B cell (primary cell): Measurements from ENCODE around the gene TPST2. TPM values are rescaled to one million over a fixed set of nuclear protein-coding genes. Genes with fewer than 3 reads are reported as not detected.

ENCODE experiments used
- ATAC-seq: fragments of 200-7000 bp; cut with Tn5 transposase; one replicate; pipeline ENCODE4 v1.10.0; 2021; ENCODE audit warnings: low read depth, mild to moderate bottlenecking, moderate number of reproducible peaks, moderate library complexity
- CTCF ChIA-PET: fragments of 350-600 bp; sonication (Branson Sonifier 250); formaldehyde crosslinking; loops from one replicate; lab custom pipeline; 2021; ENCODE audit warnings: antibody characterized with exemption, inconsistent platforms; lab: Charles Lee
- POLR2A ChIA-PET: fragments of 350-600 bp; sonication (Branson Sonifier 250); formaldehyde crosslinking; loops from one replicate; lab custom pipeline; 2021; ENCODE audit warnings: antibody characterized with exemption; lab: Charles Lee
- DNase-seq: peaks from one replicate; pipeline ENCODE4 v3.0.0; 2013
- H2AFZ ChIP-seq: 2 replicates; pipeline ENCODE4 v1.6.1; 2012; ENCODE audit warnings: mild to moderate bottlenecking, low read depth, low read length; ENCODE audit not compliant: insufficient read depth, poor library complexity, severe bottlenecking
- H3K27ac ChIP-seq, 2 donors: 1 replicate in 1 of 2; 2 replicates in 1 of 2; pipeline ENCODE4 v1.5.1; 2012 to 2013; ENCODE audit warnings: low read length in 2 of 2, mild to moderate bottlenecking in 2 of 2, moderate library complexity in 1 of 2
- H3K27me3 ChIP-seq, 4 experiments: fragments of 200-600 bp in 1 of 4; sonication (generic) in 1 of 4; replicated peaks in 1 of 4; 1 replicate in 2 of 4; 2 replicates in 2 of 4; pipeline versions ENCODE4 v1.6.1 to v1.7.0; 2013 to 2016; ENCODE audit warnings: low read length in 3 of 4, mild to moderate bottlenecking in 2 of 4, mixed read lengths in 1 of 4, moderate library complexity in 1 of 4; ENCODE audit not compliant: insufficient read depth in 4 of 4, control insufficient read depth in 3 of 4; ENCODE audit errors: control extremely low read depth in 1 of 4
- H3K36me3 ChIP-seq, 2 experiments: replicated peaks in 1 of 2; 1 replicate in 1 of 2; 2 replicates in 1 of 2; pipeline versions ENCODE4 v1.6.1 to v1.7.1; 2013; ENCODE audit warnings: low read length in 1 of 2; ENCODE audit not compliant: insufficient read depth in 2 of 2, control insufficient read depth in 1 of 2; ENCODE audit errors: control extremely low read depth in 1 of 2, extremely low read depth in 1 of 2
- H3K4me1 ChIP-seq, 2 donors: fragments of 200-600 bp in 1 of 2; sonication (generic) in 1 of 2; 1 replicate in 1 of 2; 2 replicates in 1 of 2; pipeline versions ENCODE4 v1.5.1 to v1.6.1; 2013 to 2017; ENCODE audit warnings: low read length in 2 of 2; ENCODE audit not compliant: control insufficient read depth in 2 of 2, insufficient read depth in 2 of 2
- H3K4me2 ChIP-seq: replicated peaks from 2 replicates; pipeline ENCODE3; 2012; ENCODE audit warnings: mild to moderate bottlenecking, low read depth, low read length; ENCODE audit not compliant: poor library complexity, severe bottlenecking
- H3K4me3 ChIP-seq, 5 experiments: fragments of 200-600 bp in 1 of 5; sonication (generic) in 1 of 5; 1 replicate in 3 of 5; 2 replicates in 2 of 5; pipeline versions ENCODE4 v1.5.1 to v1.7.0; 2011 to 2016; ENCODE audit warnings: low read length in 4 of 5, mild to moderate bottlenecking in 4 of 5, low read depth in 2 of 5, control low read depth in 1 of 5, moderate library complexity in 1 of 5; ENCODE audit not compliant: insufficient read depth in 1 of 5; ENCODE audit errors: control extremely low read depth in 1 of 5, extremely low read depth in 1 of 5
- H3K79me2 ChIP-seq: fragments of 200-600 bp; sonication (generic); one replicate; pipeline ENCODE4 v1.6.0; 2016; ENCODE audit warnings: low read length; ENCODE audit not compliant: control insufficient read depth, insufficient read depth
- H3K9ac ChIP-seq: fragments of 200-600 bp; sonication (generic); 2 replicates; pipeline ENCODE4 v1.6.1; 2017; ENCODE audit warnings: mild to moderate bottlenecking, low read length, moderate library complexity
- H3K9me3 ChIP-seq, 3 donors: one replicate each; pipeline versions ENCODE4 v1.6.1 to v1.7.1; 2013; ENCODE audit warnings: low read length in 2 of 3; ENCODE audit not compliant: control insufficient read depth in 2 of 3, insufficient read depth in 1 of 3; ENCODE audit errors: control extremely low read depth in 1 of 3
- H4K20me1 ChIP-seq: 2 replicates; pipeline ENCODE4 v1.6.0; 2012; ENCODE audit warnings: mild to moderate bottlenecking, low read length; ENCODE audit not compliant: insufficient read depth, control insufficient read depth, poor library complexity, severe bottlenecking
- H3K27ac Mint-ChIP-seq: one replicate; pipeline ENCODE4 v1.8.0; 2021; ENCODE audit warnings: mixed read lengths
- H3K27me3 Mint-ChIP-seq: one replicate; pipeline ENCODE4 v1.8.0; 2021; ENCODE audit warnings: mixed read lengths
- H3K4me1 Mint-ChIP-seq: one replicate; pipeline ENCODE4 v1.8.0; 2021; ENCODE audit warnings: mixed read lengths
- H3K4me3 Mint-ChIP-seq: one replicate; pipeline ENCODE4 v1.8.0; 2021; ENCODE audit warnings: mixed read lengths
- H3K9me3 Mint-ChIP-seq: one replicate; pipeline ENCODE4 v1.8.0; 2022; ENCODE audit warnings: mixed read lengths; ENCODE audit not compliant: insufficient read depth
- CTCF ChIP-seq: fragments of 200-600 bp; IDR thresholded peaks from one replicate; pipeline ENCODE4 v1.8.0; 2022; ENCODE audit warnings: antibody characterized with exemption, mild to moderate bottlenecking
- EZH2 ChIP-seq: IDR thresholded peaks from 2 replicates; pipeline ENCODE4 v1.6.1; 2012; ENCODE audit warnings: borderline replicate concordance, low read depth, mild to moderate bottlenecking, moderate library complexity, low read length; ENCODE audit not compliant: insufficient read depth, poor library complexity, severe bottlenecking
- WGBS: methylation state at CpG from one replicate; pipeline ENCODE4 v1.1.5; 2013; ENCODE audit warnings: missing lambda C conversion rate; ENCODE audit not compliant: insufficient coverage; 5-methylcytosine and 5-hydroxymethylcytosine counted together
- intact Hi-C: fragments of 100-400 bp; cut with micrococcal nuclease; formaldehyde crosslinking; loops from one replicate; pipeline ENCODE4 v1.10.0; 2022
- polyA plus RNA-seq: library from polyadenylated mRNA; depleted of rRNA; stranded (reverse); fragments of >200 nt; gene quantifications from 2 replicates; pipeline ENCODE4 v1.2.3, GENCODE V29; 2012
- total RNA-seq, 2 donors: library from RNA; stranded (reverse); fragments of 120-200 nt in 1 of 2; gene quantifications; 1 replicate in 1 of 2; 2 replicates in 1 of 2; pipeline versions ENCODE4 v1.2.3 to v1.2.4, GENCODE V29; 2013 to 2022

TPST2 gene
- total and polyA plus RNA-seq, 2 donors (not counting 1 experiment from before 2014, with no cell fraction given), result 16.6 to 43.1 TPM

GRCh38 chr22:26502688-26503561 lies 87.0 kb downstream of the TPST2 start:
- 4% methylated on average over 3 of the region's 3 CpGs for WGBS
- Histone ChIP-seq H3K79me2 (peaks cover 24% of the 10 kb centered on the region), H3K9me3 (no peaks in the 10 kb centered on the region), H4K20me1 (no peaks in the 10 kb centered on the region), H3K4me1 (peaks cover 13 to 14% of the 10 kb centered on the region in 2 donors), H3K9ac (no peak overlapping the region), H3K27me3 (no peaks in the 10 kb centered on the region), H3K4me3 (no peak overlapping the region), H3K4me2 (peak overlapping the region; percentile 41), H3K27ac (peak overlapping the region in 1 of 2 donors; percentile 67), H2AFZ (peak overlapping the region; percentile 12), H3K36me3 (peaks cover 6 to 82% of the 10 kb centered on the region in 2 experiments)
- ATAC-seq (peak; percentile 81), DNase-seq (peak; percentile 80)
- H3K9me3 Mint-ChIP-seq, result no peaks in the 10 kb centered on the region
- H3K27ac Mint-ChIP-seq, result peak overlapping the region; percentile 42
- no peak overlapping the region for H3K4me3 Mint-ChIP-seq
- H3K27me3 Mint-ChIP-seq, result no peaks in the 10 kb centered on the region
- intact Hi-C loops, result no loop called here
- TF ChIP-seq CTCF (peak; percentile 71), EZH2 (no peak)
- ChIA-PET POLR2A (interaction anchor here (0.5 kb wide), 1 partner anchor 165 kb away, joined by 3 read pairs; no protein-coding TSS in a partner anchor), CTCF (interaction anchor here (0.7 to 4.2 kb wide), 19 partner anchors 9 to 163 kb away, joined by 3 to 21 read pairs (median 3); partner anchors contain the start of genes HPS4, SRRD and TFIP11)
- H3K4me1 Mint-ChIP-seq, result peaks cover 17% of the 10 kb centered on the region

GRCh38 chr22:26501996-26502395 lies 87.9 kb downstream of the TPST2 start:
- no peaks in the 10 kb centered on the region for H3K27me3 Mint-ChIP-seq
- ChIA-PET CTCF (interaction anchor here (0.6 to 4.2 kb wide), 9 partner anchors 10 to 164 kb away, joined by 3 to 21 read pairs (median 6); partner anchors contain the start of genes HPS4, SRRD and TFIP11), POLR2A (no interaction called here)
- Histone ChIP-seq H3K27ac (no peak overlapping the region), H3K4me1 (peaks cover 13 to 14% of the 10 kb centered on the region in 2 donors), H3K4me2 (no peak overlapping the region), H4K20me1 (peaks cover 3% of the 10 kb centered on the region), H3K4me3 (no peak overlapping the region), H3K79me2 (peaks cover 20% of the 10 kb centered on the region), H3K36me3 (peaks cover 6 to 81% of the 10 kb centered on the region in 2 experiments), H3K27me3 (no peaks in the 10 kb centered on the region), H3K9me3 (no peaks in the 10 kb centered on the region), H2AFZ (no peak overlapping the region), H3K9ac (no peak overlapping the region)
- no peak for TF ChIP-seq CTCF
- no peak for TF ChIP-seq EZH2
- no peak for DNase-seq
- H3K4me1 Mint-ChIP-seq, result peaks cover 17% of the 10 kb centered on the region
- H3K9me3 Mint-ChIP-seq, result no peaks in the 10 kb centered on the region
- no peak overlapping the region for H3K4me3 Mint-ChIP-seq
- no peak for ATAC-seq
- no CpG with 5 or more reads among the region's 2 CpGs for WGBS
- intact Hi-C loops, result no loop called here
- H3K27ac Mint-ChIP-seq, result no peak overlapping the region
